ENCODE measurements around the gene LRRC49.

DNA sequence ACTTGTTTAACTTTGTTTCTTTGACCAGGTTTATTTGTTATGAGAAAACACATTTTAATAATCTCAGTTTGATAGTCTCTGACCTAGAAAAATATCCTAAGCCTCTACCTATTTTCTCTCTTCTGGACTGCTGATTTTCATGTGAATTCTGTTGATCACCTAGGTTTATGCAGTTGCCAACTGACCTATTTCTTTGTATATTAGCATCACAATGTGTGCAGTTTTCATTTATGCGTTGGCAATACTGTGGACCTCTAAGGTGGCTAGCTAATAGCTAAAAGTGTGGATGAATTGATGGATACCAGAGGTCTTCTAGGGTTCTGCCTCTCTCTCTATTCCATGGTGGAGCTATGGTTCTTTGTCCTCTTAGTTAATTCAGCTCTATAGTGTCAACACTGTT is 72.1 kb downstream of the LRRC49 start:
- TF ChIP-seq, protein P1, sequence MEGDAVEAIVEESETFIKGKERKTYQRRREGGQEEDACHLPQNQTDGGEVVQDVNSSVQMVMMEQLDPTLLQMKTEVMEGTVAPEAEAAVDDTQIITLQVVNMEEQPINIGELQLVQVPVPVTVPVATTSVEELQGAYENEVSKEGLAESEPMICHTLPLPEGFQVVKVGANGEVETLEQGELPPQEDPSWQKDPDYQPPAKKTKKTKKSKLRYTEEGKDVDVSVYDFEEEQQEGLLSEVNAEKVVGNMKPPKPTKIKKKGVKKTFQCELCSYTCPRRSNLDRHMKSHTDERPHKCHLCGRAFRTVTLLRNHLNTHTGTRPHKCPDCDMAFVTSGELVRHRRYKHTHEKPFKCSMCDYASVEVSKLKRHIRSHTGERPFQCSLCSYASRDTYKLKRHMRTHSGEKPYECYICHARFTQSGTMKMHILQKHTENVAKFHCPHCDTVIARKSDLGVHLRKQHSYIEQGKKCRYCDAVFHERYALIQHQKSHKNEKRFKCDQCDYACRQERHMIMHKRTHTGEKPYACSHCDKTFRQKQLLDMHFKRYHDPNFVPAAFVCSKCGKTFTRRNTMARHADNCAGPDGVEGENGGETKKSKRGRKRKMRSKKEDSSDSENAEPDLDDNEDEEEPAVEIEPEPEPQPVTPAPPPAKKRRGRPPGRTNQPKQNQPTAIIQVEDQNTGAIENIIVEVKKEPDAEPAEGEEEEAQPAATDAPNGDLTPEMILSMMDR (IDR thresholded peaks at IDR 0.05) = no peak
- no peak for TF ChIP-seq POLR2A (IDR thresholded peaks at IDR 0.05)

Measured in adrenal gland (tissue), 5 donors.